IMR-90 (cell line): ENCODE data around the gene SGMS1. TPM values are rescaled to one million over a fixed set of nuclear protein-coding genes. Genes with fewer than 3 reads are reported as not detected.

Experiments
- ATAC-seq: fragments of 200-7000 bp; cut with Tn5 transposase; 2 replicates; pipeline ENCODE4 v1.9.1; 2020; ENCODE audit warnings: low read depth, mild to moderate bottlenecking, moderate library complexity
- BruUV-seq: library from RNA; stranded (reverse); fragments of 400-500 nt; replicated peaks from 2 replicates; lab custom pipeline; 2021; lab: Mats Ljungman, UMichigan
- CTCF ChIA-PET: fragments of 300-600 bp; formaldehyde crosslinking; extraction: SDS; loops from one replicate; lab custom pipeline; 2021; ENCODE audit warnings: antibody characterized with exemption; lab: Yijun Ruan, JAX
- POLR2A ChIA-PET: fragments of 300-600 bp; sonication (Branson Sonifier 250); formaldehyde crosslinking; loops from one replicate; lab custom pipeline; 2022; ENCODE audit warnings: antibody characterized with exemption; ENCODE audit not compliant: unreplicated experiment; lab: Charles Lee
- DNase-seq: peaks from one replicate; pipeline ENCODE4 v3.0.0; 2013
- H2AFZ ChIP-seq: replicated peaks from 2 replicates; pipeline ENCODE3; 2013; ENCODE audit warnings: low read length, mild to moderate bottlenecking; ENCODE audit not compliant: poor library complexity
- H2AK5ac ChIP-seq: 2 replicates; pipeline ENCODE4 v1.6.1; 2013; ENCODE audit warnings: low read depth, low read length, inconsistent platforms
- H2AK9ac ChIP-seq: replicated peaks from 2 replicates; pipeline ENCODE3; 2013; ENCODE audit warnings: mild to moderate bottlenecking, low read depth, low read length, moderate library complexity; ENCODE audit not compliant: poor library complexity
- H2BK120ac ChIP-seq: 2 replicates; pipeline ENCODE4 v1.6.1; 2013; ENCODE audit warnings: low read depth, low read length, inconsistent platforms
- H2BK15ac ChIP-seq: 3 replicates; pipeline ENCODE4 v1.6.1; 2013; ENCODE audit warnings: low read depth, low read length, inconsistent platforms
- H2BK20ac ChIP-seq: 2 replicates; pipeline ENCODE4 v1.6.1; 2013; ENCODE audit warnings: low read depth, mild to moderate bottlenecking, inconsistent platforms, low read length, moderate library complexity
- H2BK5ac ChIP-seq: 2 replicates; pipeline ENCODE4 v1.6.1; 2013; ENCODE audit warnings: mild to moderate bottlenecking, low read depth, low read length, inconsistent platforms; ENCODE audit not compliant: poor library complexity, severe bottlenecking
- H3K14ac ChIP-seq: replicated peaks from 2 replicates; pipeline ENCODE4 v1.6.1; 2013; ENCODE audit warnings: low read depth, low read length, inconsistent platforms
- H3K18ac ChIP-seq: 2 replicates; pipeline ENCODE4 v1.6.1; 2013; ENCODE audit warnings: low read depth, low read length, control low read depth
- H3K23ac ChIP-seq: 2 replicates; pipeline ENCODE4 v1.6.1; 2013; ENCODE audit warnings: low read depth, low read length, inconsistent platforms
- H3K27ac ChIP-seq: 2 replicates; pipeline ENCODE4 v1.5.1; 2013; ENCODE audit warnings: mild to moderate bottlenecking, control low read depth, low read length; ENCODE audit not compliant: insufficient read depth
- H3K27me3 ChIP-seq: 2 replicates; pipeline ENCODE4 v1.6.1; 2013; ENCODE audit warnings: low read length; ENCODE audit not compliant: control insufficient read depth, insufficient read depth
- H3K36me3 ChIP-seq: 2 replicates; pipeline ENCODE4 v1.6.1; 2013; ENCODE audit warnings: low read length, mixed read lengths; ENCODE audit not compliant: control insufficient read depth, insufficient read depth
- H3K4ac ChIP-seq: 2 replicates; pipeline ENCODE4 v1.6.1; 2013; ENCODE audit warnings: low read depth, low read length, inconsistent platforms
- H3K4me1 ChIP-seq: 2 replicates; pipeline ENCODE4 v1.6.1; 2013; ENCODE audit warnings: low read length, mixed read lengths; ENCODE audit not compliant: control insufficient read depth, insufficient read depth
- H3K4me2 ChIP-seq: 2 replicates; pipeline ENCODE4 v1.6.1; 2013; ENCODE audit warnings: low read depth, mild to moderate bottlenecking, control low read depth, low read length, moderate library complexity
- H3K4me3 ChIP-seq: 2 replicates; pipeline ENCODE4 v1.5.1; 2013; ENCODE audit warnings: low read depth, mild to moderate bottlenecking, control low read depth, low read length, moderate library complexity; ENCODE audit not compliant: insufficient read depth
- H3K56ac ChIP-seq: 2 replicates; pipeline ENCODE4 v1.6.1; 2013; ENCODE audit warnings: low read length, inconsistent platforms; ENCODE audit not compliant: insufficient read depth; ENCODE audit errors: extremely low read depth
- H3K79me1 ChIP-seq, 2 experiments: 2 replicates each; pipeline ENCODE4 v1.6.1; 2013; ENCODE audit warnings: low read length in 2 of 2, inconsistent platforms in 1 of 2, low read depth in 1 of 2
- H3K9ac ChIP-seq: 2 replicates; pipeline ENCODE4 v1.6.1; 2013; ENCODE audit warnings: low read depth, low read length, control low read depth
- H3K9me1 ChIP-seq: 2 replicates; pipeline ENCODE4 v1.6.1; 2013; ENCODE audit warnings: low read length, inconsistent platforms; ENCODE audit not compliant: insufficient read depth
- H3K9me3 ChIP-seq: 2 replicates; pipeline ENCODE4 v1.6.1; 2013; ENCODE audit warnings: low read length; ENCODE audit not compliant: control insufficient read depth, insufficient read depth
- H4K20me1 ChIP-seq: 2 replicates; pipeline ENCODE4 v1.6.1; 2013; ENCODE audit warnings: low read length, inconsistent platforms; ENCODE audit not compliant: insufficient read depth
- H4K5ac ChIP-seq: 2 replicates; pipeline ENCODE4 v1.6.1; 2013; ENCODE audit warnings: mild to moderate bottlenecking, low read depth, low read length, control low read depth
- H4K8ac ChIP-seq, 2 experiments: 2 replicates each; pipeline ENCODE4 v1.6.1; 2013; ENCODE audit warnings: low read depth in 2 of 2, low read length in 2 of 2, control low read depth in 1 of 2, inconsistent platforms in 1 of 2
- H4K91ac ChIP-seq: 2 replicates; pipeline ENCODE4 v1.6.1; 2013; ENCODE audit warnings: low read depth, low read length, inconsistent platforms; ENCODE audit not compliant: insufficient read depth
- BHLHE40 ChIP-seq: fragments of 150-350 bp; IDR thresholded peaks from 2 replicates; pipeline ENCODE4 v1.6.1; 2016; ENCODE audit warnings: mild to moderate bottlenecking, low read depth, low read length
- CEBPB ChIP-seq: IDR thresholded peaks from 2 replicates; pipeline ENCODE4 v1.6.1; 2012; ENCODE audit warnings: low read depth, low read length, improper control_type of control experiment
- CHD1 ChIP-seq: IDR thresholded peaks from 2 replicates; pipeline ENCODE4 v1.6.1; 2012; ENCODE audit warnings: low read depth, low read length, improper control_type of control experiment
- FOS ChIP-seq: fragments of 150-350 bp; IDR thresholded peaks from 2 replicates; pipeline ENCODE4 v1.6.1; 2016; ENCODE audit warnings: low read depth, low read length
- MAZ ChIP-seq: IDR thresholded peaks from 2 replicates; pipeline ENCODE4 v1.6.1; 2012; ENCODE audit warnings: low read depth, mild to moderate bottlenecking, low read length, improper control_type of control experiment, moderate library complexity, borderline replicate concordance
- MXI1 ChIP-seq: IDR thresholded peaks from 2 replicates; pipeline ENCODE4 v1.6.1; 2012; ENCODE audit warnings: low read depth, mild to moderate bottlenecking, low read length, moderate library complexity, borderline replicate concordance
- NFE2L2 ChIP-seq: fragments of 150-350 bp; IDR thresholded peaks from 2 replicates; pipeline ENCODE4 v1.6.1; 2016; ENCODE audit warnings: low read depth, mild to moderate bottlenecking, low read length
- RAD21 ChIP-seq: IDR thresholded peaks from 2 replicates; pipeline ENCODE4 v1.6.1; 2012; ENCODE audit warnings: low read length, improper control_type of control experiment
- RCOR1 ChIP-seq: IDR thresholded peaks from 2 replicates; pipeline ENCODE4 v1.6.1; 2012; ENCODE audit warnings: mild to moderate bottlenecking, low read length, improper control_type of control experiment; ENCODE audit not compliant: insufficient replicate concordance
- RFX5 ChIP-seq: IDR thresholded peaks from 2 replicates; pipeline ENCODE4 v1.8.0; 2012; ENCODE audit warnings: low read depth, mild to moderate bottlenecking, low read length, moderate library complexity
- WGBS, 2 experiments: methylation state at CpG; one replicate each; pipeline versions ENCODE4 v1.1.5 to v1.1.7; 2013; ENCODE audit warnings: missing lambda C conversion rate in 2 of 2; ENCODE audit not compliant: insufficient read length in 1 of 2; ENCODE audit errors: extremely low coverage in 2 of 2; 5-methylcytosine and 5-hydroxymethylcytosine counted together
- dilution Hi-C: fragments of 300-500 bp; cut with HindIII; formaldehyde crosslinking; loops from one replicate; pipeline ENCODE4 v1.14.3; 2018; ENCODE audit warnings: low sequenced_read_pairs; ENCODE audit not compliant: unreplicated experiment
- in situ Hi-C: fragments of 300-500 bp; cut with MboI; formaldehyde crosslinking; loops from 3 replicates; pipeline ENCODE4 v1.14.3; 2019; ENCODE audit warnings: low sequenced_read_pairs, inconsistent platforms, mixed read lengths
- intact Hi-C: fragments of 100-400 bp; cut with micrococcal nuclease; formaldehyde crosslinking; loops from 2 replicates; pipeline ENCODE4 v1.10.0; 2022
- polyA plus RNA-seq, 3 experiments: library from polyadenylated mRNA; depleted of rRNA; stranded (reverse); fragments of >200 nt; gene quantifications; 2 replicates each; pipeline ENCODE4 v1.2.3, GENCODE V29; 2012; ENCODE audit warnings: low replicate concordance in 1 of 3
- total RNA-seq: library from RNA; depleted of rRNA; stranded (reverse); fragments of >200 nt; gene quantifications from 2 replicates; pipeline ENCODE4 v1.2.3, GENCODE V29; 2012
- TF ChIP-seq, protein P1 (sequence below): fragments of 150-350 bp; IDR thresholded peaks from 2 replicates; pipeline ENCODE4 v1.6.1; 2016; ENCODE audit warnings: low read depth, mild to moderate bottlenecking, low read length, moderate library complexity, borderline replicate concordance
- TF ChIP-seq, protein P2 (sequence below): conservative IDR thresholded peaks from 2 replicates; pipeline ENCODE4 v1.5.1; 2012; ENCODE audit warnings: mild to moderate bottlenecking, low read depth, low read length, improper control_type of control experiment

The SGMS1 gene
- total and polyA plus RNA-seq, 2 of the 4 experiments (the other 2 are of a cell fraction): 9.8 to 30.8 TPM

DNA sequence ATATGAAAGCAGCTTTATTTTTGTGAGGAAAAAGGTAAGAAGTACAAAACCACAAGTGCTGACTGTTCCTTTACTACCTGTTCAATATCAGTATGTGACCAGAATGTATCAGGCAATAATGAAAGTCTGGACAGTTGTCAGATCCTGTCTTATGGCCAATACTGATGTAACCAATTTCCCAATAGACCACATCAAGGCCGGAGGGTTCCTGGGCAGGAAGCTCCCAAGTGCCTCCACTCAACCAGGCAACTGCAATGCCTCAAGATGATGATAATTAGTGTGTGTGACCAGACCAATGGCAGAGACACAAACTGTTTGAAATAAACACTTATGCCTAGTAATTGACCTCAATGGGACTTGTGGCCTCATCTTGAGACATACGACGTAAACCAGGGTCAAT lies 223.1 kb downstream of the SGMS1 start:
- POLR2A ChIA-PET: interaction anchor here (0.5 kb wide), 1 partner anchor 12 kb away, joined by 3 read pairs; no protein-coding TSS in a partner anchor
- no TSS peak for BruUV-seq
- Histone ChIP-seq H2AK9ac (no peak overlapping the region), H3K4me3 (no peak overlapping the region), H3K9me3 (no peaks in the 10 kb centered on the region), H3K4me1 (peaks cover 13% of the 10 kb centered on the region), H3K9ac (no peak overlapping the region), H3K27ac (no peak overlapping the region), H2BK15ac (no peak overlapping the region), H3K79me1 (peaks cover 30 to 58% of the 10 kb centered on the region in 2 experiments), H4K20me1 (peaks cover 8% of the 10 kb centered on the region; the same call in 1 of the 2 replicates), H4K91ac (no peak overlapping the region), H3K4ac (no peak overlapping the region), H3K9me1 (peaks cover 17% of the 10 kb centered on the region), H3K36me3 (no peaks in the 10 kb centered on the region), H2AFZ (no peak overlapping the region), H2AK5ac (no peak overlapping the region; the same call in 1 of the 2 replicates), H2BK120ac (no peak overlapping the region), H3K18ac (no peak overlapping the region), H3K14ac (no peak overlapping the region), H2BK20ac (no peak overlapping the region), H4K8ac (no peak overlapping the region), H4K5ac (no peak overlapping the region), H2BK5ac (no peak overlapping the region), H3K23ac (no peak overlapping the region), H3K56ac (no peak overlapping the region), H3K4me2 (no peak overlapping the region), H3K27me3 (no peaks in the 10 kb centered on the region)
- no peak for ATAC-seq
- TF ChIP-seq RAD21: no peak
- no peak for TF ChIP-seq MAZ
- no peak for TF ChIP-seq CEBPB
- no peak for TF ChIP-seq RCOR1
- TF ChIP-seq FOS: no peak
- no peak for TF ChIP-seq RFX5
- TF ChIP-seq NFE2L2: no peak
- no peak for TF ChIP-seq BHLHE40
- TF ChIP-seq MXI1: no peak
- TF ChIP-seq, protein P1, sequence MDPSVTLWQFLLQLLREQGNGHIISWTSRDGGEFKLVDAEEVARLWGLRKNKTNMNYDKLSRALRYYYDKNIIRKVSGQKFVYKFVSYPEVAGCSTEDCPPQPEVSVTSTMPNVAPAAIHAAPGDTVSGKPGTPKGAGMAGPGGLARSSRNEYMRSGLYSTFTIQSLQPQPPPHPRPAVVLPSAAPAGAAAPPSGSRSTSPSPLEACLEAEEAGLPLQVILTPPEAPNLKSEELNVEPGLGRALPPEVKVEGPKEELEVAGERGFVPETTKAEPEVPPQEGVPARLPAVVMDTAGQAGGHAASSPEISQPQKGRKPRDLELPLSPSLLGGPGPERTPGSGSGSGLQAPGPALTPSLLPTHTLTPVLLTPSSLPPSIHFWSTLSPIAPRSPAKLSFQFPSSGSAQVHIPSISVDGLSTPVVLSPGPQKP: no peak
- TF ChIP-seq, protein P2, sequence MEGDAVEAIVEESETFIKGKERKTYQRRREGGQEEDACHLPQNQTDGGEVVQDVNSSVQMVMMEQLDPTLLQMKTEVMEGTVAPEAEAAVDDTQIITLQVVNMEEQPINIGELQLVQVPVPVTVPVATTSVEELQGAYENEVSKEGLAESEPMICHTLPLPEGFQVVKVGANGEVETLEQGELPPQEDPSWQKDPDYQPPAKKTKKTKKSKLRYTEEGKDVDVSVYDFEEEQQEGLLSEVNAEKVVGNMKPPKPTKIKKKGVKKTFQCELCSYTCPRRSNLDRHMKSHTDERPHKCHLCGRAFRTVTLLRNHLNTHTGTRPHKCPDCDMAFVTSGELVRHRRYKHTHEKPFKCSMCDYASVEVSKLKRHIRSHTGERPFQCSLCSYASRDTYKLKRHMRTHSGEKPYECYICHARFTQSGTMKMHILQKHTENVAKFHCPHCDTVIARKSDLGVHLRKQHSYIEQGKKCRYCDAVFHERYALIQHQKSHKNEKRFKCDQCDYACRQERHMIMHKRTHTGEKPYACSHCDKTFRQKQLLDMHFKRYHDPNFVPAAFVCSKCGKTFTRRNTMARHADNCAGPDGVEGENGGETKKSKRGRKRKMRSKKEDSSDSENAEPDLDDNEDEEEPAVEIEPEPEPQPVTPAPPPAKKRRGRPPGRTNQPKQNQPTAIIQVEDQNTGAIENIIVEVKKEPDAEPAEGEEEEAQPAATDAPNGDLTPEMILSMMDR: no peak
- no peak for TF ChIP-seq CHD1
- CTCF ChIA-PET: no interaction called here
- in situ Hi-C loops (no loop called here), intact Hi-C loops (no loop called here), dilution Hi-C loops (no loop called here)
- DNase-seq: no peak
- 100% methylated on average over 1 of the region's 3 CpGs; no CpG with 5 or more reads in 1 of the 2 experiments for WGBS, 2 experiments
